Gastroesophageal sphincter (tissue), 4 donors: ENCODE data around the gene ZEB2. TPM values are rescaled to one million over a fixed set of nuclear protein-coding genes. Genes with fewer than 3 reads are reported as not detected.

Experiments
- ATAC-seq: fragments of 150-250 bp; one replicate; pipeline ENCODE4 v1.9.1; 2016; ENCODE audit warnings: mild to moderate bottlenecking, moderate library complexity
- H3K27ac ChIP-seq, 4 donors: fragments of 200-600 bp; sonication (generic) in 3 of 4; 1 replicate in 3 of 4; 2 replicates in 1 of 4; pipeline ENCODE4 v1.5.1; 2016 to 2019
- H3K27me3 ChIP-seq: fragments of 200-600 bp; sonication (generic); one replicate; pipeline ENCODE4 v1.5.1; 2019
- H3K36me3 ChIP-seq, 2 donors: fragments of 200-600 bp; sonication (generic); one replicate each; pipeline ENCODE4 v1.5.1; 2019; ENCODE audit warnings: control low read depth in 1 of 2
- H3K4me1 ChIP-seq, 3 donors: fragments of 200-600 bp; sonication (generic); 1 replicate in 2 of 3; 2 replicates in 1 of 3; pipeline ENCODE4 v1.5.1; 2016 to 2019; ENCODE audit warnings: control low read depth in 2 of 3
- H3K4me3 ChIP-seq, 2 donors: fragments of 200-600 bp; sonication (generic); one replicate each; pipeline ENCODE4 v1.5.1; 2019; ENCODE audit warnings: mild to moderate bottlenecking in 1 of 2, moderate library complexity in 1 of 2
- H3K9me3 ChIP-seq, 3 donors: fragments of 200-600 bp; sonication (generic); one replicate each; pipeline ENCODE4 v1.5.1; 2017 to 2019; ENCODE audit warnings: control low read depth in 2 of 3
- EP300 ChIP-seq: sonication (generic); formaldehyde crosslinking; IDR thresholded peaks from one replicate; pipeline ENCODE4 v1.6.1; 2017; ENCODE audit warnings: antibody characterized with exemption, mild to moderate bottlenecking
- POLR2A ChIP-seq, 2 donors: fragments of 450-650 bp; IDR thresholded peaks; one replicate each; pipeline ENCODE4 v1.6.1; 2017; ENCODE audit warnings: antibody characterized with exemption in 2 of 2, mild to moderate bottlenecking in 2 of 2, moderate library complexity in 1 of 2
- POLR2AphosphoS5 ChIP-seq: sonication (generic); formaldehyde crosslinking; IDR thresholded peaks from one replicate; pipeline ENCODE4 v1.6.1; 2017; ENCODE audit warnings: antibody characterized with exemption
- WGBS, 2 donors: methylation state at CpG; one replicate each; pipeline ENCODE4 v1.1.5; 2018; ENCODE audit warnings: low coverage in 1 of 2; 5-methylcytosine and 5-hydroxymethylcytosine counted together
- small RNA-seq, 4 donors: library from RNA; depleted of rRNA; stranded (forward); fragments of <200 nt; gene quantifications; one replicate each; pipeline ENCODE3, GENCODE V24; 2016
- total RNA-seq, 4 donors: library from RNA; depleted of rRNA; stranded (reverse); fragments of >200 nt; gene quantifications; one replicate each; pipeline ENCODE4 v1.1.0, GENCODE V29; 2016
- TF ChIP-seq, protein P1 (sequence below), 4 experiments: fragments of 200-600 bp in 2 of 4; fragments of 450-650 bp in 2 of 4; sonication (generic) in 1 of 4; IDR thresholded peaks; one replicate each; pipeline ENCODE4 v1.5.1; 2017 to 2019; ENCODE audit warnings: antibody characterized with exemption in 4 of 4, mild to moderate bottlenecking in 2 of 4, moderate library complexity in 2 of 4

Gene ZEB2
- total RNA-seq, 4 donors from 2014 or later = 42.3 to 95.7 (median 53.8) TPM

DNA sequence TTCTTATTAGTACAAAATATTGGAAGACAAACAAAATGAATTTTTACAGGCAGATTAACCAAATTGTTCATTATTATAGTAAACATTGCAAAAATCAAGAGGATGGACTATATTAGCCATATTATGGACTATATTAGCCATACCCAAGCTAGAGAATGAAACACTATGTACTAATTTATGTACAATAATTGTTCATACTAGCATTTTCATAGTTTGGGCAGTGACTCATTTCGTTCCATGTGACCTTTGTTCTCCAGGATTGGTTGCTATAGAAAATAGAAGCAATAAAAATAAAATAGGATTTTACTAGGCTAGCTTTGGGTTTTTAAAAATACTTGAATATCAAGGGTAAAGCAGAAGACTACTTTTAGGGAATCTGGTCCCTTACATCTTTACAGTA, 176.8 kb downstream of the ZEB2 start:
- WGBS, 2 donors = 53 to 73% methylated on average over 1 of the region's 1 CpG
- Histone ChIP-seq H3K4me3 (no peak overlapping the region), H3K27ac (no peak overlapping the region), H3K4me1 (no peaks in the 10 kb centered on the region), H3K36me3 (no peaks in the 10 kb centered on the region), H3K9me3 (no peaks in the 10 kb centered on the region), H3K27me3 (no peaks in the 10 kb centered on the region)
- ATAC-seq = no peak
- TF ChIP-seq, protein P1, sequence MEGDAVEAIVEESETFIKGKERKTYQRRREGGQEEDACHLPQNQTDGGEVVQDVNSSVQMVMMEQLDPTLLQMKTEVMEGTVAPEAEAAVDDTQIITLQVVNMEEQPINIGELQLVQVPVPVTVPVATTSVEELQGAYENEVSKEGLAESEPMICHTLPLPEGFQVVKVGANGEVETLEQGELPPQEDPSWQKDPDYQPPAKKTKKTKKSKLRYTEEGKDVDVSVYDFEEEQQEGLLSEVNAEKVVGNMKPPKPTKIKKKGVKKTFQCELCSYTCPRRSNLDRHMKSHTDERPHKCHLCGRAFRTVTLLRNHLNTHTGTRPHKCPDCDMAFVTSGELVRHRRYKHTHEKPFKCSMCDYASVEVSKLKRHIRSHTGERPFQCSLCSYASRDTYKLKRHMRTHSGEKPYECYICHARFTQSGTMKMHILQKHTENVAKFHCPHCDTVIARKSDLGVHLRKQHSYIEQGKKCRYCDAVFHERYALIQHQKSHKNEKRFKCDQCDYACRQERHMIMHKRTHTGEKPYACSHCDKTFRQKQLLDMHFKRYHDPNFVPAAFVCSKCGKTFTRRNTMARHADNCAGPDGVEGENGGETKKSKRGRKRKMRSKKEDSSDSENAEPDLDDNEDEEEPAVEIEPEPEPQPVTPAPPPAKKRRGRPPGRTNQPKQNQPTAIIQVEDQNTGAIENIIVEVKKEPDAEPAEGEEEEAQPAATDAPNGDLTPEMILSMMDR (IDR thresholded peaks at IDR 0.05) = no peak
- TF ChIP-seq POLR2A (IDR thresholded peaks at IDR 0.05) (no peak), POLR2AphosphoS5 (no peak), EP300 (no peak)

DNA sequence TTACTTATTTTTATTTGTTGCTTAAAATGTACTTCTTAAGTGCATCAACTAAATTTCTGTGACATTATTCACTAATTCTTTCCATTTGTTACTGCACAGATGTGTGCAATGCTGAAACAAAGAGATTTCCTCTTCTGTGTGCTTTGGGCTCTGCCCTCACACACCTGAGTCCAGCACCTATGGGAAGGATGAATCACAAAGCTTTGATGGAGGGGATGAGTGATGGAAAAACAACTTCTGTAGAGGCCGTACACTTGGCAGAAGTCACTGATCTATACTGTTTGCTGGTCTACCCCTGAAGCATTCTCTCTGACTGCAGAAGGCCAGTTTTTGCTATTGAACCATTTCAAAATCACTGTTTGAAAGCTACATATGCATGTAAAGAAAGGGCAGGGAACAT, 178.4 kb downstream of the ZEB2 start:
- ATAC-seq = no peak
- no peaks in the 10 kb centered on the region for H3K36me3 ChIP-seq
- H3K27ac ChIP-seq = no peak overlapping the region
- H3K4me1 ChIP-seq = no peaks in the 10 kb centered on the region
- H3K9me3 ChIP-seq = no peaks in the 10 kb centered on the region
- H3K4me3 ChIP-seq = no peak overlapping the region
- H3K27me3 ChIP-seq = no peaks in the 10 kb centered on the region
- TF ChIP-seq POLR2A (IDR thresholded peaks at IDR 0.05) (no peak), POLR2AphosphoS5 (no peak), EP300 (no peak)
- TF ChIP-seq, protein P1 (IDR thresholded peaks at IDR 0.05) = no peak
- 83% methylated on average over 1 of the region's 1 CpG for WGBS, 2 donors

DNA sequence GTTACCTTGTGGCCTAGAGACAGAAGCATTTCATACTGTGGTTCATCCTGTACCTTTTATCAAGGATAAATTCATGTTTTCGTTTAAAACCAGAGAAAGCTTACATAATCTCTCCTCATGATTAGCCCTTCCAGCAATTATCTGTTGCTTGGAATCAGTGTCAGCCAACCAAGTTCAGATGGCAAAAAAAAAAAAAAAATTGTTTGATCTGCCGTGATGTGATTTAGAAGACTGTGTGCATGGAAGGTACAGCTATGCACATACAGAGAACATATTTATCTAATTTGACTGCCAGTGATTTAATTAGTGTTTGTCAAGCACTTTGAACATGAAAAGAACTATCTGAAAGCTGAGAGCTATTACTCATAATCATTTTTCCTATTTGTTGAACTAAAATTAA, 180.9 kb downstream of the ZEB2 start:
- WGBS, 2 donors = 74 to 80% methylated on average over 2 of the region's 2 CpGs
- TF ChIP-seq POLR2AphosphoS5 (no peak), EP300 (no peak), POLR2A (IDR thresholded peaks at IDR 0.05) (no peak)
- TF ChIP-seq, protein P1 (IDR thresholded peaks at IDR 0.05) = no peak

DNA sequence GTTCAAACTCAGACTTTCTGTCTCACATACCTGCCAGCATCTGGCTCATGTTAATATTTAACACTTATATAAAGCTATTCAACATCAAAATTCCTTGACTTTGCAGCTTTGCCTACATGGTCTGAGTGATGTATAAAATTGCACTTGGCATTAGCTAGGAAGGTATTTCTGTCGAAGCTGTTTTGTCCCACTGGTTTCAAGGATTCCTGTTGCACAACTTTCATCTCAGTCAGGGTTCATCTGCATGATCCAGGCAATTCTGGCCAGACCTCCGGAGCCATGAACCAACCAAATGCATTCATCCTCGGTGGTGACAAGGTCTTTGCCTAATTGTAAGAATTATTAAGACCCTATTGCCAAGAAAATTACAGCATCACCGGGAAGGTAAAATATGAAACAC, 185.4 kb downstream of the ZEB2 start:
- Histone ChIP-seq H3K4me1 (peaks cover 0 to 16% (median 8%) of the 10 kb centered on the region in 3 donors), H3K27me3 (no peaks in the 10 kb centered on the region), H3K27ac (no peak overlapping the region), H3K9me3 (no peaks in the 10 kb centered on the region), H3K4me3 (no peak overlapping the region), H3K36me3 (no peaks in the 10 kb centered on the region)
- WGBS, 2 donors = 83 to 87% methylated on average over 3 to 4 of the region's 4 CpGs
- TF ChIP-seq POLR2AphosphoS5 (no peak), EP300 (no peak), POLR2A (IDR thresholded peaks at IDR 0.05) (no peak)
- TF ChIP-seq, protein P1 (IDR thresholded peaks at IDR 0.05) = no peak
- no peak for ATAC-seq

More for the DNA sequence above, 180.9 kb downstream of the ZEB2 start:
- ATAC-seq = no peak
- no peaks in the 10 kb centered on the region for H3K9me3 ChIP-seq
- H3K27ac ChIP-seq = no peak overlapping the region
- no peaks in the 10 kb centered on the region for H3K36me3 ChIP-seq
- no peaks in the 10 kb centered on the region for H3K27me3 ChIP-seq
- H3K4me1 ChIP-seq = no peaks in the 10 kb centered on the region
- H3K4me3 ChIP-seq = no peak overlapping the region

Small RNA genes lying within 50 kb of the gene (small RNA-seq; reads per million reads assigned to genes)
- gene RF01987 = 0 reads per million in 4 donors
